GM12873 (cell line): ENCODE results near the gene APOBEC3G.

Source experiments
- CTCF ChIP-seq: IDR thresholded peaks from 2 replicates; pipeline ENCODE4 v1.5.1; 2012; ENCODE audit warnings: low read depth, mild to moderate bottlenecking, moderate library complexity, low read length, control low read depth; ENCODE audit not compliant: insufficient read depth; ENCODE audit errors: missing control alignments

Gene APOBEC3G

GRCh38 chr22:39106326-39106725 lies 29.3 kb downstream of the APOBEC3G start:
- no peak for TF ChIP-seq CTCF

- TF ChIP-seq CTCF, result no peak
Observed at GRCh38 chr22:39108487-39108886, 31.4 kb downstream of the APOBEC3G start.

- TF ChIP-seq CTCF, result no peak
Observed at GRCh38 chr22:39109361-39109760, 32.3 kb downstream of the APOBEC3G start.

GRCh38 chr22:39110631-39111561 lies 33.8 kb downstream of the APOBEC3G start:
- TF ChIP-seq CTCF, result no peak

- TF ChIP-seq CTCF, result no peak
Observed at GRCh38 chr22:39114112-39114511, 37.0 kb downstream of the APOBEC3G start.

- no peak for TF ChIP-seq CTCF
Observed at GRCh38 chr22:39115570-39115969, 38.5 kb downstream of the APOBEC3G start.

GRCh38 chr22:39115977-39116621 lies 39.0 kb downstream of the APOBEC3G start:
- no peak for TF ChIP-seq CTCF
